ENCODE measurements around the gene PRLHR. TPM values are rescaled to one million over a fixed set of nuclear protein-coding genes. Genes with fewer than 3 reads are reported as not detected.

PRLHR gene
- total RNA-seq, 1 donor from 2014 or later, result not detected

DNA sequence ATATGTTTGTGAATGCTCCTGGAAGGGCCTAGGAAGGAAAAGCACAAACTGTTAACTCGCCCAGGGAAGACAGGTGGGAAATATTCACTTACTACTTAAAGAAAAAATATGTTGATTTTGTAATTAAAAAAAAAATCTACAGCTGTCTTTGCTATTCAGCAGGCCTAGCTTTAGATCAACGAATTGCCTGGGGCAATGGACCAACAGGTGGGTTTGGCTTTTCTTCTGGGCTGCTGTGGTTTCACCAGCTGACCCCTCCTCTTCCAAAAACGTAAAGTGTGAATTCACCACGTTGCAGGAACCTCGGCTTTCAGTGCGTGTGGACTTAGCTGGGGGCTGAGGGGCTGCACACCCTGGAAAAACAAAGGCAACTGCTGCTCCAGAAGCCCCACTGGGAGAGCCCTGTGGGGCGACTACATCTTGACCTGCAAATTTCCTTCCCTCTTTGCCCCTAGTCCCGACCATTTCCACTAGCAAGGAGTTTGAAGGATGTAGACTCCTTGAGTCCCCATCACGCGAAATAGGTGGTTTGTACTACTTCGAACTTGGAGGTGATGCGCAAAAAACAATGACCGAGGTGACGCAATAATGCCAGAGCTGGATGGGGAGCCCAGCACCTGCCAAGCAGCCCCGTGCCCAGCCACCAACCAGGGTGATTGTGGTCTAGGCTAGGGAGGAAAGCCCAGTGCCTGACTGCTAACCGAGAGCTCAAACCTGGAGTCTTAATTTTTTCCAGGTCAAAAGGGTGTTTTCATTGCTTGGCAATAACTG, 7.4 kb downstream of the PRLHR start:
- DNase-seq (ENCODE audit: low read depth, low spot score), result no peak

DNA sequence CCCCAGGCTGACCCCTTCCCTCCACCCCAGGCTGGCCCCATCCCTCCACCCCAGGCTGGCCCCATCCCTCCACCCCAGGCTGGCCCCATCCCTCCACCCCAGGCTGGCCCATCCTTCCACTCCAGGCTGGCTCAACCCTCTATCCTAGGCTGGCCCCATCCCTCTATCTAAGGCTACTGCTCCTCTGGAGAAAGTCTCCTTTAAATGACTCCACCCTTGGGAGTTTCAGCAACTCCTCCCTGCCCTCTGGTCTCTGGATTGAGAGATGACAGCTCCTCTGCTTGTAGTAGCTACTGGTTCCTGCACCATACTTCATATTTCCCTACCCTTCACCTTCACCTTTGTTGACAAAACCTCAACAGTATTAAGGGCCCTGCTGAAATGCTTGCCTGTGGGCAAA, 8.5 kb downstream of the PRLHR start:
- DNase-seq (ENCODE audit: low read depth, low spot score), result no peak

DNA sequence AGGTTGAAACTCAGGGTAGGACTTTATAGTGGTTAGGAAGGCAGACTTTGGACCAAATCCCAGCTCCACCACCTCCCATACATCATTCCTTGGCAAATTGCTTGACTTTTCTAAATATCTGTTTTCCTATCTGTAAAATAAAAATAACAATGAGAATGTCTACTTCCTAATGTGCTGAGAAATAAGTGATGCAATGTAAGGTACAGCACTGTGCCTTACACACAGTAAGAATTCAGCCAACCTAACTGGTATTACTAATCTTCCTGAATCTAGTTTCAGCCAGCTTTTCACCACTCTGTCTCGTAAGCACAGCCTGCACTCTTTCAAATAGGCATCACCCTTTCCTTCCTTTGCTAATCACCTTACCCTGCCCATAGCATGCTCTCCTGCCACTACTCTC, 9.7 kb downstream of the PRLHR start:
- DNase-seq (ENCODE audit: low read depth, low spot score), result no peak

DNA sequence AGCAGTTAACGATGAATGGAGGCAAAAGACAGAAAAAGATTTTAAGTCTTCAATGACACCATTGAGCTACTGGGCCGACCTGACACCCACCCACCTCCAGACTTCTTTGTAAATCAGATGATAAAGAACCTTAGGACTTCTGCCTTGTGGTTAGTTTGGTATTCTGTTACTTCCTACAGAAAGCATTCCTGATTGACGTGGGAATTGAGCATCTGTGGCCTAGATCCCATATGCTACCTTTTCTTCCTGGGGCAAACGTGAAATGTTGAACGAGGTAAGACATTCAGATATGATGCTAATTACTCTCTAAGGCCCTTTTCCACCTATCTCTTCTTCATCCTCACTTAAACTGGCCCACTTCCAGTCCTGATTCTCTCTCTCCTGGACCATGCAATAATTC, 10.2 kb downstream of the PRLHR start:
- no peak for DNase-seq (ENCODE audit: low read depth, low spot score)

DNA sequence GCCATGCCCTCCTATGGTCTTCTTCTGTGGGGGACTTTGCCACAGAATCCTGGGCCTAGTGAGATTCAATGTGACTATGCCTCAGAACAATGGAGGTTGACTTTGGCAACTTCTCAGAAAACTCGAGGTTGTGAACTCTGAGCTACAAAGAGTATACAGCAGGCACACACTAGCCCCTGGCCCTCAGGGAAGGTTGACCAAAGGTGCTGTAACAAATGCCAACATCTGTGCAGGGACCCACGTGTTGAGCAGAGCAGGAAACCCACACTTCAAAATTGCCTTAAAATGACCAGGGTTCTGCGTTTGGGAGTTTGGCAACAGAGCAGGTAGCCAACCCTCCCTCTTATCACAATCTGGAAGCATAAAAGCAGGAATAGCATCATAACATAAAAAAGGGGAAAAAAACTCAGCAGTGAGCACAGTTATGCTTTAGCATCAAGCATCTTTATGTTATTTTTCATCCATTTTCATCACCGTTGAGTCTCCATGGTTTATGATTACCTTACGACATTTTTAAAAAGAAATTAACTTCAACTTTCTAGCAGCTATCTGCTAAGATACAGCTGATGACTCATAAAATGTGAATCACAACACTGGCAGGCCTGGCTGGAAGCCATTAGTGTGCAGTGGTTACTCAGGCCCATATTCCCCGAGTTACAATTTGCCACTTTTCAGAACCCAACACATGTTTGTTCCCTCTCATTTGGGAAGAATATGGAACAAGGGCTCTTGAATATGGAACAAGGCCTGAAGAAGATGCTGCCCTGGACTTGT, 11.1 kb downstream of the PRLHR start:
- no peak for DNase-seq (ENCODE audit: low read depth, low spot score)

DNA sequence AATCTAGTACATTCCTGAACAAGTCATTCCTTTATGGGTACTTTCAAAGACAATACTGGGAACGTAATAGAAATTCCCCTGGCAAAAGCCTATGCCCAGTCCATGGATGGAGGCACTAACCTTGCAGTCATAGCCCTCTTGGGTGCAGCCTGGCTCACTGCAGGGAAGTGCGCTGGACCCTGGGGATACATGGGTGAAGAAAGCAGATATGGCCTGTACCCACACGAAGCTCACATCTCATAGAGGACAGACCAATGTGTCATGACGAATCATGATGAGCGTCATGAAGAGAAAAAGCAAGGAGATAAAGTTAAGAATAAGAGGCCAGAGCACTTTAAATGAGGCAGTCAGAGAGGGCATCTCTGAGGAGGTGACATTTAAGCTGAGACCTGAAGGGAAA, 11.8 kb downstream of the PRLHR start:
- no peak for DNase-seq (ENCODE audit: low read depth, low spot score)

DNA sequence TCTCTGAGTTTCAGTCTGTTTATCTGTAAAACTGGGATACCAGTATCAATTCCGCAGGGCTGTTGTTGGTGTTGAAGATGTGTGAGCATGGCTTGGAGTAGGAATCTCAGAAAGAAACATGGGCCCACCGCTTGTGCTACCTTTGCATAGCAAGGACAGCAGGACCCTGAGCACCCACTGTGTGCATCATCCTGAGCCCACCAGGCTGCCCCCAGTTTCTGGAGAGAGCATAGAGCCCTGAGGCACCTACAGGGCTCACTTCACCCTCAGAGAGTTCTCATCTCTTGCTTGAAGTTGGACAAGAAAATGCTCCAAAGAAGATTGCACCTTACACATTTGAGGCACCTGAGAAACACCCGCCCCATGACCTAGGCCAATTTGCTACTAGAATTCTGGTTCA, 12.9 kb downstream of the PRLHR start:
- no peak for DNase-seq (ENCODE audit: low read depth, low spot score)

DNA sequence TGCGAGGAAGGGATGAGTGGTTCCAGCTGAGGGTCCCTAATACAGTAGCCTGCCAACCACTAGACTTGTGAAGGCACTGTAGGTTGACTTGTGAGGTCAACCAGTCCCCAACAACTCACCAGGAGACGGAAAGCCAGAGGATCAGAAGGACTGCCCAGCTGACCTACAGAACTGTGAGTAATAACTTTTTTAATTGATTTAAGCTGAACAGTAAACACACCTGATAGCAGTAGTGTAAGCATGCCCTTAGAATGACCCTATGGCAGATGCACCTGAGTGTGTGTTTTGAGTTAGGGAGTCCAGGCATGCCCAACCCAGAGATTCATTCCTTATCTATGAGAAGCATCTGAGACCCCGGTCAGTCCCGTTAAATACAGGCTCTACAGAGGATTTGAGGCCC, 14.1 kb downstream of the PRLHR start:
- DNase-seq (ENCODE audit: low read depth, low spot score), result no peak

DNA sequence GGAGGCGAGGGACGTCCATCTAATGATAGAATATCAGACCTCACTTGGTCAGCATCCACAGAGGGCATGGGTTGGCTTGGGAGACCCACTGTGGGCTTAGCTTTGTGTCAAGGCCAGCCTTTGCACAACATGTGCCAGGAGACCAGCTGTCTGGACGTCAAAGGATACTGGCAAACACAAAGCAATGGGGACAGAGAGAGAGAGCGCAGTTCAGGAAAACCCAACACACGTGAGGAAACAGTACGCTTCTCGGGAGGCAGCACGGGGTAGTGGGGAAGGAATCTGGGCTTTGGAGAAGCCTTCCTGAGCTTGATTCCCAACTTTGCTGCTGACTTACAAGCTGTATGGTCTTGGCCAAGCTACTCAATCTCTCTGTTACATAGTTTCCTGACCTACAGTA, 14.7 kb downstream of the PRLHR start:
- DNase-seq (ENCODE audit: low read depth, low spot score), result no peak

DNA sequence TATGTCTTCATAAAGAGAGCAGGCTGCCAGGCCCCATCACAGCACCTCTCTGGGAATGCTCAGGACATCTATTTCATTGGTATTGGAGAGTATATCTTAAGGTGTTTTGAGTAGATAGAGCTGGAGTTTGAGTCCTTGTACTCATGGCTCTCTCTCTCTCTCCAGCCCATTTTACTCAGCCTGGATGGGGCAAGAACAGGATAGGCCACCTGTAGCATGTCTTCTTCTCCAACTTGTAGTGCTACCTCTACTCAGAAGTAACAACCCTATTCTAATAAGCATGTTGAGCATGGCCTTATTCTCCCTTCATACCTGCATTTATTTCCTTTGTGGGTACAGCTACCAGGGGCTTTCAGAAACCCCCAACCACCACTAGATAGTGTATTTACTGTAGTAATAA, 21.9 kb downstream of the PRLHR start:
- no peak for DNase-seq (ENCODE audit: low read depth, low spot score)

DNA sequence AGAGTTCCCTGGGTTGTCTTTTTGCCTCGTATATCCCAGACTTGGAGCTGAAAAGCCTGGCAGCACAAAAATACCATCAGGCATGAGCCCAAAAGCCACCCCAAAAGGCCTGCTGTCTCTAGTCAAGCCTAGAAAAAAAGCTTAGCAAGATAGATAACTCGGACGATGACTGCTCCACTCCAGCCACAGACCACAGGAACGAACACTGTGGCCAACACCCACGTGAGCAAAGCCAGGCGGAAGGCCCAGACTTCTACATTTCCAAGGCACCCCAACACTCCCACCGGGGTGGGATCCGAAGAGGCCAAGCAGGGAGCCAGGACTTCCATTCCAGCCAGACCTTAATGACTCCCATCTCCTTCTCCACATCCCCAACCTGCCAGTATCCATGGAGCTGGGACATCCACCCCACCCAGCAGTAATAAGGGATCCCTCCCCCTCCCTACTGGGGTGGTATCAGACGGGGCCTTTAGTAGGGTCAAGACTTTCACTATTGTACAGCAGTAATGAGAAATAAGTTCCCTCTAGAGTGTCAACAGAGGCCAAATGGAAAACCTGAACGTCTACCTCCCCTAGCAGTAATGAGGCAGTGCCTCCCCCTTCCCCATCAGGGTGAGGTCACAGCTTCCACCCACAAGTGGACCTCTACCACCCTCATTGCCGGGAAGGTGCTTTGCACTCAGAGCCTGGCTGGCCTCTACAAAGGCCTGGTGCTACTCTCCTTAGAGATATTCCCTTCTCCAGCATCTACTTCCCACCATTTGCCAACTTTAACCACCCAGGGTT, 23.0 kb downstream of the PRLHR start:
- DNase-seq (ENCODE audit: low read depth, low spot score), result no peak

DNA sequence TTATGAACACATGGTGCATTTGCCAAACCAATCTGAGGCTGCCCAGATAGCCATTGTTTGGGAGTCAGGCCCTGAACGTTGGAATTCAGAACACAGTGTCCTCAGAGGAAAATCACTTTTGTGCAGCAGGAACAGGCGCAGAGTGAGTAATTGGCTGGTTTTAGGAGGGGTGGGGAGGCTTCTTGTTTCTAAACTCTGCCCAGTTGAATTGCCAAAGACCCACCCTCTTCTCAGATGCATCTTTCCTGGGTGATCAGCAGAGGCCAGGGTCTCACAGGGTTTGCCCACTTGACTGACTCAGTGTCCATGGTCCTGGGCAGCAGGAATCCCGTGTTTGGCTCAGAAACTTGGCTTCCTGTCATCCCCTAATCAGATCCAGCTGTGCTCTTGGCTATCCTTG, 24.3 kb downstream of the PRLHR start:
- no peak for DNase-seq (ENCODE audit: low read depth, low spot score)

DNA sequence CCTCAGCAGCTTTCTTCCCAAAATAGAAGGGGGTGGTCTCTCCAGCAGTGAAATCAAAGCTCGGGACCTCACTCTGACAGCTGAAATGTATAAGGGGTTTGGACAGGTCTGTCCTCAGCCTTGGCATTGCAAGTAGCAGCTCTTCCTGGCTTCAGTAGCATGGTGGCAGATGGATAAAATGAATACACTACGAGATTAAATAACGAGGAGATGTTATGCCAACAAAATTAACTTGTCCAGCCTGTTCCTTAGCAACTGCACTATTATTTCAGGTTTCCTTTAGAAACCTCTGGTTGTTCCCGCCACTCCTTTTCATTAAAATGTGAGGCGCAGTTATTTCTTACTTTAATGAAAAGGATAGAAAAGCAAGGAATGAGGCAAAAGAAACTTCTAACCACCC, 24.9 kb downstream of the PRLHR start:
- DNase-seq (ENCODE audit: low read depth, low spot score), result no peak

DNA sequence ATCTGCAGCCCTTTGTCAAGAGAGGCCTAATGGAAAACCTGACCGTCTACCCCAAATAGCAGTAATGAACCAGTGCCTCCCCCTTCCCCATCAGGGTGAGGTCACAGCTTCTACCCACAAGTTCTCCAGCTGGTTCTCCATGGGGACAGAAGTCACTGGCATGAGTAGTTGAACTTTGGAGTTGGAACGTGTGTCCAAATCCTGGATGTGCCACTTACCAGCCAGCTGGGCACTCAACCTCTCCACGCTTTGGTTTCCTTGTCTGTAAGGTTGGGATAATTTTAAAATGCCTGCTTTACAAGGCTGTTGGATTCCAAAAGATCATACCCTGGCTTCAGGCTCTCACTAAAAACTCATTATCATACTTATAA, 25.6 kb downstream of the PRLHR start:
- DNase-seq (ENCODE audit: low read depth, low spot score), result no peak

DNA sequence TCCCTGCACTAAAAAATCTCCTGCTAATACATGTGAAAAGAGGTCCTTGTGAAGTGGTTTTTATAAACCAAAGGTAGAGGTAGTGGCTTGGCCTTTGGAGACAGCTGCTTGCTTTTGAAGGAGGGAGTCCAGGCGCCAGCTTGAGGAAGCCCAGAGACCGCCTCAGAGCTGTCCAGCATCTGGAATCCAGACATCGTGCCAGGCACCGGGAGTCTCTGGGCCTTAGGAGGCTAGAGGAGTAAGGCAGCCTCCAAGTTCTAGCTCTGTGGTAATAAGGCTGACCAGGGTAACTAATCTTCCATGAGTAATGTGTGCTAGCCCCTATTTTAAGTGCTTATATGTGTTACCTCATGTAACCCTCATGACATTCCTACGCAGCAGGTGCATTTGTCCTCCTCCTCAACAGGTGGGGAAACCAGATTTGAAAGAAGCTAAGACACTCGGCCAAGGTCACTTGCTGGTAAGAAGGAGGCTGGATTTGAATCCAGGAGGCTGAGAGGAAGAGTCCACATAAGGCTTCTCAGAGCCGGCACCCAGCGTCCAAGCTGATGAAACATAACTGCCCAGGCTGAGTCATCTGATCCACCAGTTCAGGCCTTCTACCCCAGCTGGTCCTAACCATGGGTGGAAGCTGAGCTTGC, 26.1 kb downstream of the PRLHR start:
- no peak for DNase-seq (ENCODE audit: low read depth, low spot score)

DNA sequence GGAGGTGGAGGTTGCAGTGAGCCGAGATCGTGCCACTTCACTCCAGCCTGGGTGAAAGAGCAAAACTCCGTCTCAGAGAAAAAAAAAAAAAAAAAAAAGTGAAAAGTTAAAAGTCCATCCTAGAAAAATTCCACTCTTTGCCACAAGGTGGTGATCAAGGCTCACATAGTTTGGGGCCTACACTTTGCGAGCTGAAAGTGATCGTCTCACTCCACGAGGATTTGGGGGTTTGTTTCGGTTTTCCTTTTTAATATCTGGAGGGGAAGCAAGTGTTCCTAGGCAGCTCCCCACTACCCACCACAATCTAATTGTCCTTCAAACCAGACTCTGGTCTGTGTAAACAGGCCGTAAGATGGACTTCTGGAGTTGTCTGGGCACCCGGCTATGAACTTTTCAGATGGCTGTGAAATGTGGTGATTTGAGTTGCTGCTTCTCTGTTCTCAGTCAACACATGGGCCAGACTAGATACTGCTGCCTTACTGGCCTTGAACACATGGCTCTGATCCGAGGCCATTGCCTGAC, 27.1 kb downstream of the PRLHR start:
- no peak for DNase-seq (ENCODE audit: low read depth, low spot score)

DNA sequence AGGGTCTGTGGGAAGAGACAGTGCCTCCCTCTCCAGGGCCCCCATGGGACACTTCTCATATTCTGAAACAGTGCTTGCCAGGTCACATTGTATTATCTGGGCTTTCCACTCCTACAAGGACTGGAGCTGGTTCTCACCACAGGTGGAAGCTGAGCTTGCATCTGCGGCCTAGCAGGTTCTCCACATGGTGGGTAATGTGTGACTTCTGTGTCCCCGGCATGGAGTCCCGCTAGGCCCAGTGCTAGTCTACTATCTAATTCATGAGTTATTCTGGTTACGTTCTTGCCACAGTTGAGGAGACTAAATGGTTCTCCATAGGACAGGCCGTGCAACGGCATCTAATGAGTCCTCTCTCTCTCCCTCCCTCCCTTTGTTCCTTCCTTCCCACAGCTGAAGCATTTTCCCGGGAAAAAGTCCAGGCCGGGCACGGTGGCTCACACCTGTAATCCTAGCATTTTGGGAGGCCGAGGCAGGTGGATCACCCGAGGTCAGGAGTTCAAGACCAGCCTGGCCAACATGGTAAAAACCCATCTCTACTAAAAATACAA, 27.7 kb downstream of the PRLHR start:
- no peak for DNase-seq (ENCODE audit: low read depth, low spot score)

DNA sequence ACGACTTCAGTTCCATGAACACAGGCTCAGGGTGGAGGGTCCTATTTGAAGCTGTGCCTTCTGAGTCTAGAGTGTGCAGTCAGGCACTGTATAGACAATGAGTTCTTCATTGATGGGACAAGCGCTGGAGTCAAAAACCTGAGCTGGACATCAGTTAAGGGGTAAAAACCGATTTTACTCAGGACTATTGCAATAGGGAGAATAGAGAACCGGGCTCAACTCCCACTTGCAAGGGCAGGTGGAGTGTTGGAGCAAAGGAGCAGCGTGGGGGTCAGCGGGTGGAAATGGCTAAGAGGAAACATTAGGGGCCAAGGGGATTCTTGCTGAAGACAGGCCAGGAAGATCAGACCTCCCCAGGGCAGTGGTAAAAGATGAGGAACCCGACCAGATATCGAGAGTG, 28.5 kb downstream of the PRLHR start:
- no peak for DNase-seq (ENCODE audit: low read depth, low spot score)

DNA sequence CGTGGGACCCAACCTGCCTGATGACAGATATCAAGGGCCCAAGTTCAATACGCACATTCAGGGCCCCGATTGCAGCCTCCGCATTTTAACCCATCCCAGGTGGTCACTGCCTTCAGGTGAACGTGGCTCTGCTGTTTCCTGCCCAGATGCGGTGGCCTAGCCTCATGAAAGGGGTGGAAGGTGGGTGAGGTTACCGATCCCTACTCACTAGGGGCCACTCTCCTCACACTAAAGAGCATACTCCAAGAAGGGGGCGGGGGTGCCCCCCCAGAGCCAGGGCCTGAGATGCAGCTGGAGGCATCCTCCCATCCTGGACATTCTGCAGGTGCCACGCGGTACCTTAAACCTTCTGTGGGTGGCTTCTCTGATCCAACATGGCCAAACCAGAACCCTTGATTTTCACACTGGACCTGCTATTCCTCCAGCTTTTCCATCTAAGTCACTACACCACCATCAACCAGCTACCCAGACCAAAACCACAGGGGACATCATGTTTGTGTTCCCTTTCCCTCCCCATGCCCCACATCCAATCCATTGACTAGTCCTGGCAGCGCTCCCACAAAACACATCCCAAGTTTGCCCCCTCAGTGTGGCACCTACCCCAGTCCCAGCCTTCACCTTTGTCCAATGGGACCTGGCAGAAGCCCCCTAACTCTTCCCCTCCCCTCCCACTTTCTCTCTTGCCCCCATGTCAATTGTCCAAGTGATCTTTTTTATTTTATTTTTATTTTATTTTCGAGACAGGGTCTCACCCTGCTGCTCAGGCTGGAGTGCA, 30.0 kb downstream of the PRLHR start:
- DNase-seq (ENCODE audit: low read depth, low spot score), result no peak

DNA sequence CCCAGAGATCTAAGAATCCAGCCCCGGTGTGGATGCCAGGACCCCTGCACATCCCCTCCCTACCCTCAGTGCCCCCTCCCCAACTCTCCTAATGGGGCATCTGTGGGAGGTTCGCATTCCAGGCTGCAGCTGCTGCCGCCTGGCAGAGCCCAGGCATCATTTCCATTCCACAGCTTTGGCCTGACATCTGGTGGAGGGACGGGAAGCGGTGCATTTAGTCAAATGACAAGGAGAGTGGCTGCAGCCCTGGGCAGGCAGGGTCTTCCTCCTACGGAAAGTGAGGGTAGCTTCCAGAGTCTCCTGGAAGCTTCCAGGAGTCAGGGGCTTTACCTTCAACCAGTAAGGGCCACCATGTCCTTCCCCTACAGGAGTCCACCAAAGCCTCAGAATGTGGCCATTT, 30.8 kb downstream of the PRLHR start:
- no peak for DNase-seq (ENCODE audit: low read depth, low spot score)

DNA sequence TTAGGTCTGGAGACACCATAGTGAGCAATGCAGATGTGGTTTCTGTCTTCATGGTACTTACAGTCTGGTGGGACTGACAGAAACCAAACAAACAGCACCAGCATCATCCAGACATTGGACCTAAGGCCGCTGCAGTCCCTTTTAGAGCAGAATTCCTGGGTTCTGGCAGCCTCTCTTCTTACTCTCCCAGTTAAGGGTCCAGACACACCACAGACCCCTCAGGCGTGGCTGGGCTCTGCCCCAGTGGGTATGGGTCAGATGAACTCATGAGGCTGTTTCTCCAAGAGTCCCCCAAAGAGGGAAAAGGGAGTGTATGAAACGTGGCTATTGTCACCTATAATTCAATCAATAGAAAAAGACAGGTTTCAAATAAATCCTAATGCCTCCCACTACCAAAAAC, 31.3 kb downstream of the PRLHR start:
- no peak for DNase-seq (ENCODE audit: low read depth, low spot score)

All from pulmonary artery endothelial cell (primary cell).